A673 (cell line): ENCODE results near the gene HSDL2.

Experiments
- CTCF ChIP-seq: fragments of 300-800, 200-600 bp; sonication (generic); conservative IDR thresholded peaks from 2 replicates; pipeline ENCODE4 v1.5.1; 2017; ENCODE audit warnings: low read depth, mild to moderate bottlenecking, antibody characterized with exemption, low read length, moderate library complexity, mixed read lengths
- EZH2 ChIP-seq: fragments of 200-600 bp; sonication (generic); IDR thresholded peaks from 2 replicates; pipeline ENCODE4 v1.6.1; 2017; ENCODE audit warnings: borderline replicate concordance, low read depth, mild to moderate bottlenecking, mixed read lengths, antibody characterized with exemption, low read length; ENCODE audit not compliant: poor library complexity, severe bottlenecking

GRCh38 chr9:112479221-112479620 is 99.3 kb downstream of the HSDL2 start:
- no peak for TF ChIP-seq CTCF
- no peak for TF ChIP-seq EZH2
